Spleen (tissue), 11 donors: ENCODE measurements around the gene RFFL. TPM values are rescaled to one million over a fixed set of nuclear protein-coding genes. Genes with fewer than 3 reads are reported as not detected.
"Not testable (repeated sequence)": the region's sequence is repeated elsewhere in the genome, so short reads cannot be mapped to it uniquely, and the experiment has no call there.

ENCODE experiments used
- DNase-seq: peaks from one replicate; pipeline ENCODE4 v3.0.0-alpha.2; 2020
- H3K27ac ChIP-seq, 8 donors: fragments of 200-600 bp; sonication (generic) in 7 of 8; 1 replicate in 4 of 8; 2 replicates in 4 of 8; pipeline versions ENCODE4 v1.5.0 to v1.8.0; 2016 to 2021; ENCODE audit warnings: inconsistent platforms in 4 of 8, mild to moderate bottlenecking in 4 of 8, moderate library complexity in 1 of 8
- H3K27me3 ChIP-seq, 7 donors: fragments of 200-600 bp; sonication (generic) in 6 of 7; replicated peaks in 1 of 7; 1 replicate in 4 of 7; 2 replicates in 3 of 7; pipeline versions ENCODE4 v1.5.0 to v1.8.0; 2016 to 2021; ENCODE audit warnings: inconsistent platforms in 3 of 7, mild to moderate bottlenecking in 1 of 7
- H3K36me3 ChIP-seq, 6 donors: fragments of 200-600 bp; sonication (generic) in 5 of 6; 1 replicate in 4 of 6; 2 replicates in 2 of 6; pipeline versions ENCODE4 v1.5.0 to v1.8.0; 2016 to 2021; ENCODE audit warnings: inconsistent platforms in 2 of 6
- H3K4me1 ChIP-seq, 6 donors: fragments of 200-600 bp; sonication (generic) in 5 of 6; 1 replicate in 3 of 6; 2 replicates in 3 of 6; pipeline versions ENCODE4 v1.5.0 to v1.8.0; 2016 to 2021; ENCODE audit warnings: inconsistent platforms in 3 of 6
- H3K4me3 ChIP-seq, 8 donors: fragments of 200-600 bp; sonication (generic) in 7 of 8; 1 replicate in 4 of 8; 2 replicates in 4 of 8; pipeline versions ENCODE4 v1.5.0 to v1.8.0; 2016 to 2021; ENCODE audit warnings: inconsistent platforms in 4 of 8, mild to moderate bottlenecking in 4 of 8, moderate library complexity in 2 of 8
- H3K9me3 ChIP-seq, 8 donors: fragments of 200-600 bp; sonication (generic) in 7 of 8; 1 replicate in 4 of 8; 2 replicates in 4 of 8; pipeline versions ENCODE4 v1.5.0 to v1.8.0; 2016 to 2021; ENCODE audit warnings: inconsistent platforms in 4 of 8
- CTCF ChIP-seq, 11 experiments: fragments of 200-600 bp in 7 of 11; fragments of 450-650 bp in 4 of 11; sonication (generic) in 4 of 11; IDR thresholded peaks in 8 of 11; conservative IDR thresholded peaks in 3 of 11; 1 replicate in 7 of 11; 2 replicates in 4 of 11; pipeline versions ENCODE4 v1.4.0 to v1.8.0; 2016 to 2021; ENCODE audit warnings: antibody characterized with exemption in 11 of 11, inconsistent platforms in 4 of 11, mild to moderate bottlenecking in 1 of 11
- POLR2A ChIP-seq, 3 donors: fragments of 450-650 bp; IDR thresholded peaks; one replicate each; pipeline ENCODE4 v1.5.1; 2017; ENCODE audit warnings: antibody characterized with exemption in 3 of 3, mild to moderate bottlenecking in 1 of 3
- POLR2AphosphoS5 ChIP-seq, 3 donors: sonication (generic); formaldehyde crosslinking; IDR thresholded peaks; one replicate each; pipeline ENCODE4 v1.5.1; 2017; ENCODE audit warnings: antibody characterized with exemption in 3 of 3
- WGBS, 5 donors: extraction: QIAGEN DNeasy Blood & Tissue Kit in 3 of 5; methylation state at CpG; one replicate each; pipeline versions ENCODE4 v1.1.5 to v1.1.7; 2013 to 2018; 5-methylcytosine and 5-hydroxymethylcytosine counted together
- intact Hi-C: fragments of 100-400 bp; cut with DNase I; formaldehyde crosslinking; loops from one replicate; pipeline ENCODE4 v1.15.0; 2023; ENCODE audit warnings: low total_unique reads
- polyA plus RNA-seq, 3 donors: library from polyadenylated mRNA; stranded (reverse); fragments of 200-250 nt; gene quantifications; one replicate each; pipeline ENCODE4 v1.2.1, GENCODE V29; 2013
- total RNA-seq, 7 donors: library from RNA; depleted of rRNA in 3 of 7; stranded (reverse); fragments of >200 nt in 3 of 7; fragmentation: NEBNext Ultra II Directional in 4 of 7; extraction: Animal tissue kit (Norgen Biotek cat#: 25700) in 4 of 7; gene quantifications; one replicate each; pipeline versions ENCODE4 v1.1.0 to v1.2.1, GENCODE V29; 2016 to 2021
- donor health status: healthy with polysubstance abuse.
- donor health status: DM: no; HTN: no; CAD: no; lungs with moderate emphysema.
- donor health status: DM: no; HTN: no; CAD: no.
- donor health status: Bipolar disorder and iron deficiency.
- donor health status: healthy.
- donor health status: DM: no; HTN: no; CAD: no.
- donor health status: DM: yes; HTN: yes; CAD: no.

The RFFL gene
- total and polyA plus RNA-seq, 10 donors: 5.7 to 39.7 (median 32.6) TPM

DNA sequence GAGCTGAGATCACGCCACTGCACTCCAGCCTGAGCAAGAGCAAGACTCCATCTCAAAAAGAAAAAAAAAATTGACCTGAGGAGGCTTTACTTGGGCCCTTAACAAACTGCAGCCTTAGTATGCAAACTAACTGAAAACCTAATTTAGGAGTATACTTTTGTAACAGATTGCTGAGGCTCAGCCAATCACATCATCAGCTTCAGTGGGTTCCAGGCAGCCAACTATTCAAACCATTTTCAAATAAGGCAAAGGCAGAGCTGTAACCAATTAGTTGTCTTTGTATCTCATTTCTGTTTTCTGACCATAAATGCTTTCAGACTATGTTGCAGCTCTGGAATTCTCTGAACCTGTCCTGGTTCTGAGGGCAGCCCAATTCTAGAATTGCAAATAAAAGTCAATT is 32.2 kb upstream of the RFFL start:
- H3K27ac ChIP-seq: no peak overlapping the region
- 92 to 100% (median 95%) methylated on average over 1 of the region's 1 CpG for WGBS, 5 donors
- no peaks in the 10 kb centered on the region for H3K9me3 ChIP-seq
- DNase-seq: no peak
- H3K27me3 ChIP-seq: no peaks in the 10 kb centered on the region
- peaks cover 0 to 33% (median 15%) of the 10 kb centered on the region in 6 donors for H3K36me3 ChIP-seq
- H3K4me1 ChIP-seq: peaks cover 0 to 21% (median 0%) of the 10 kb centered on the region in 6 donors
- intact Hi-C loops: no loop called here
- no peak overlapping the region for H3K4me3 ChIP-seq
- TF ChIP-seq POLR2AphosphoS5 (IDR thresholded peaks at IDR 0.05) (no peak), CTCF (IDR thresholded peaks at IDR 0.05 in 8 of 11, conservative IDR thresholded peaks at IDR 0.05 in 3 of 11) (no peak), POLR2A (IDR thresholded peaks at IDR 0.05) (no peak)

DNA sequence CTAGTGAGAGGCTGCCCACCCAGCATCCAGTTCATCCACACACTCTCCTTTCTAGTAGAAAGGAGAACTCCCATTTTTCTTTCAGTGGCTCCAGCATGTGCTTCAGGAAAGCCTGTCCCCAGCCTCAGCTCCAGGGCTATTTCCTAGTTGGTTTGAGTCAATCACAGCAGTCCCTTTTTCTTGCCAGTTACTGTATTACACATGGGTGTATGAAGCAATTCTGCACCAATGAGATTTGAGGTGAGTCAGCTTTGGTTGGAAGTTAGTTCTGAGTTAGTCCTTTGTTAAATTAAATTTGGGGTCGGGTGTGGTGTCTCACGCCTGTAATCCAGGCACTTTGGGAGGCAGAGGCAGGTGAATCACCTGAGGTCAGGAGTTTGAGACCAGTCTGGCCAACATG is 31.4 kb upstream of the RFFL start:
- intact Hi-C loops: no loop called here
- H3K36me3 ChIP-seq: peaks cover 0 to 24% (median 7%) of the 10 kb centered on the region in 6 donors
- peaks cover 0 to 27% (median 5%) of the 10 kb centered on the region in 6 donors for H3K4me1 ChIP-seq
- no peak for DNase-seq
- H3K9me3 ChIP-seq: no peaks in the 10 kb centered on the region
- 84 to 95% (median 89%) methylated on average over 2 of the region's 2 CpGs for WGBS, 5 donors
- no peak overlapping the region for H3K27ac ChIP-seq
- H3K4me3 ChIP-seq: no peak overlapping the region
- TF ChIP-seq CTCF (IDR thresholded peaks at IDR 0.05 in 8 of 11, conservative IDR thresholded peaks at IDR 0.05 in 3 of 11) (no peak), POLR2A (IDR thresholded peaks at IDR 0.05) (no peak), POLR2AphosphoS5 (IDR thresholded peaks at IDR 0.05) (no peak)
- H3K27me3 ChIP-seq: no peaks in the 10 kb centered on the region

DNA sequence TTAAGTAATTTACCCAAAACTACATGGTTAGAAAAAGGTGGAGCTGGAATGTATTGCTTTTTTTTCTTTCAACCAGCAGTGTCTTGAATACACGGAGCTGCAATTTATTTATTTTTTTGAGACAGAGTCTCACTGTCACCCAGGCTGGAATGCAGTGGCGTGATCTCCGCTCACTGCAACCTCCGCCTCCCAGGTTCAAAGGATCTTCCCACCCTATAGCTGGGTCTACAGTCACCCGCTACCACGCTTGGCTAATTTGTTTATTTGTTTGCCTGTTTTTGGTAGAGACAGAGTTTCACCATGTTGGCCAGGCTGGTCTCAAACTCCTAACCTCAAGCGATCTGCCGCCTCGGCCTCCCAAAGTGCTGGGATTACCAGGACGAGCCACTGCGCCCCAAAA is 27.2 kb upstream of the RFFL start:
- intact Hi-C loops, H3K27ac ChIP-seq, H3K9me3 ChIP-seq, DNase-seq, H3K4me3 ChIP-seq, H3K36me3 ChIP-seq, H3K27me3 ChIP-seq: not testable (repeated sequence)
- peaks cover 12 to 46% (median 34%) of the 10 kb centered on the region in 6 donors for H3K4me1 ChIP-seq
- WGBS, 5 donors: 92 to 96% (median 94%) methylated on average over 11 of the region's 11 CpGs

DNA sequence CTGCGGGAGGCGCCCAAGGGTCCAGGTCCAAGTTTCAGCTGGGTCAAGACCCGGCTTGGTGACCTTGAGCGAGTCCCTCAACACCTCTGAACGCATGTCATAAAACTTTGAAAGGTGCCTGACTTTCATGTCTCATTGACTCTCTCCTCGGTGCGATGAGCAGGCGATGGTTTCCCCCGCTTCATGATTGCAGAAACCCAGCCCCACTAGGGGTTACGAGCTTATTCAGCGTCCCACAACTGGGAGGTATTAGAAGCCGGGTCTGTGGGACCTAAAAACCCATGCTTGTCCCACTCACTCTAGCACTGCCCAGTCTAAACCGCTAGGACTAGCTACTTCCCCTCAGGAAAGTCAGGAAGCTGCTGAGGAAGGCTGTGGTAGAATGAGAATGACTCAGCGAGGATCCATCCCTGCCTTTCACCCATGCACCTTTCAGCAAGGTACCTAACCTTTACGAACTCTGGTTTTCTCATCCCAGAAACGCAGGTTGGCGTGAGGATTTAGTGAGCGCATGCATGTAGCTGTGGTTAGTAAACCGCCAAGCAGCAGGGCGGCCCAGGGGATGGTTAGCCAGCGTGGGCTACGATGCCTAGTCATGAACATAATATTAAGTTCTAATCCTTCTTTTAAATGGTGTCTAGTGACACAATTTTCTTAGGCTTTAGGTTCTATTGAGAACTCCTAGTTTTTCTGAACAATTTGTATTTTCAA is 26.2 kb upstream of the RFFL start:
- peak overlapping the region; percentile 70 to 98 (median 96) for H3K27ac ChIP-seq
- intact Hi-C loops: loop anchor here (2.0 to 10.0 kb wide), 2 partner anchors 65 to 91 kb away; no protein-coding TSS in a partner anchor
- WGBS, 5 donors: 10 to 26% (median 13%) methylated on average over 17 to 22 of the region's 22 CpGs
- H3K4me1 ChIP-seq: peaks cover 12 to 55% (median 37%) of the 10 kb centered on the region in 6 donors
- H3K4me3 ChIP-seq: peak overlapping the region; percentile 0 to 97 (median 90)
- no peaks in the 10 kb centered on the region for H3K27me3 ChIP-seq
- TF ChIP-seq POLR2A (IDR thresholded peaks at IDR 0.05) (no peak), CTCF (IDR thresholded peaks at IDR 0.05 in 8 of 11, conservative IDR thresholded peaks at IDR 0.05 in 3 of 11) (peak in 10 of 11 experiments; percentile 6 to 70 (median 54))
- H3K36me3 ChIP-seq: no peaks in the 10 kb centered on the region
- DNase-seq: peak; percentile 84
- H3K9me3 ChIP-seq: no peaks in the 10 kb centered on the region
